HG02943 (cell line): ENCODE data around the gene PRKAR2B.

Source experiments
- ATAC-seq: cut with Tn5 transposase; IDR thresholded peaks from one replicate; pipeline ENCODE4 v1.9.1; 2021; ENCODE audit warnings: mild to moderate bottlenecking, low read depth, moderate library complexity; ENCODE audit not compliant: unreplicated experiment

Gene PRKAR2B

DNA sequence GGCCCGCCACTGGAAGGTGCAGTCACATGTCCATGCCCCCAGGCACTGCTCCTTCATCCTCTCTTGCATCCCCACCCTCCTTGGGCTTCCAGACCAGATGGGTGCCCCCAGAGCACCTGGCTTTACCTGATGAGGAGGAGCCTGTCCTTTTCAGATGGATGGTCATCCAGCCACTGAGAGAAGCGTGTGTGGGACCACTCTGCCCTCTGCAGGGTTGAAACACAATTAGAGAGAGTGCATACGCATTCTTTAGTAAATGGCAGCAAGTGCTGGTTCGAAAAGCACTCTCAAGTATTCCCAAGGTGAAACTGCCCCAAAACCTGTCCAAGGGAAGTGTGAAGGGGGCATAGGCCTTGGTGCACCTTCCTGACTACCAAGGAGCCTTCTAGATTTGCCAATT lies 165.9 kb downstream of the PRKAR2B start:
- no peak for ATAC-seq
